Hematopoietic multipotent progenitor cell treated with erythropoietin and hydrocortisone succinate and interleukin-3 and kit ligand, for 6 days (in vitro differentiated cells): ENCODE results near the gene YWHAB.
"Not testable (repeated sequence)": the region's sequence is repeated elsewhere in the genome, so short reads cannot be mapped to it uniquely, and the experiment has no call there.

Experiments used
- DNase-seq: peaks from one replicate; pipeline ENCODE4 v3.0.0-alpha.2; 2015

YWHAB gene

GRCh38 chr20:44869471-44869870 lies 16.0 kb upstream of the YWHAB start:
- no peak for DNase-seq

- not testable (repeated sequence) for DNase-seq
Measured at GRCh38 chr20:44882360-44882759, 3.1 kb upstream of the YWHAB start.

- no peak for DNase-seq
Measured at GRCh38 chr20:44883214-44883902, 2.1 kb upstream of the YWHAB start.

GRCh38 chr20:44884907-44885391 lies 556 bp upstream of the YWHAB start:
- DNase-seq: no peak

DNA sequence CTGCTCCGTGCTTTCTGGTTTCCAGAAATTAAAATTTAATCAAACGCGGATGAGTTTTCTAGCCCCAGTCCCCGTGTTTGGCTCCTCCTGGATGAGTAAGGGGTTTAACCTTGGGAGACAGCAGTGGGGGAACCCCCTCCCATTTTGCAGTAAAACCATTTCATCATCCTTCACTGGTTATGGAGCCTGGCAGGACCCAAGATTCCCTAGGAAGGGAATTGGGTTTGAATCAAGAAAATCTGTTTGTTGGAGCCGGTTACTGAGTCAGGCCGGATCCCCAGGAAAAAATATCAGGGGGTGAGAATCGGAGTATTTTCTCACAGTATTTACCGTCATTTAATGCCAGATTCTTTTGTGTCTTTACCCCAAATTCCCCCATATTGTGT lies 754 bp downstream of the YWHAB start:
- no peak for DNase-seq

GRCh38 chr20:44886828-44887227 lies 1.3 kb downstream of the YWHAB start:
- DNase-seq: no peak

DNA sequence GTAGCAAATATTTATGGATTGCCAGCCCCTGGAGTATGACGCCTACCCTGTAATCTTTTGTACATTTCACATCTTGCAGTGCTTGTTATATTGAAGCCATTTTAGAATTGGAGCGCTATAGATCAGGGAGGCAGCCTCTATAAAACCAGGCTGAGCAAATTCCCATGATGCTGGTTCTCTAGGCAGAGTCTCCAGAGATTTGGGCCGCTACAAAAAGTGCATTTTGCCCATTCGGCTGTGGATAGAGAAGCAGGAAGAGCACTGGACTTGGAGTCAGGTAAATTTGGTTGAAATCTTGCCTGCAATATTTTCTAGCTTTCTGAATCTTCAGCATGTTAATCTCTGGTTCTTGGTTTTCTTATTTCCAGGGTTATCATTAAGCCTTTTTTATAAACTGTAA lies 2.0 kb downstream of the YWHAB start:
- no peak for DNase-seq

- DNase-seq: peak; percentile 51
Measured at GRCh38 chr20:44888226-44889103, 3.0 kb downstream of the YWHAB start.

- DNase-seq: no peak
Measured at GRCh38 chr20:44891826-44892225, 6.3 kb downstream of the YWHAB start.

- no peak for DNase-seq
Measured at GRCh38 chr20:44894959-44895358, 9.5 kb downstream of the YWHAB start.

DNA sequence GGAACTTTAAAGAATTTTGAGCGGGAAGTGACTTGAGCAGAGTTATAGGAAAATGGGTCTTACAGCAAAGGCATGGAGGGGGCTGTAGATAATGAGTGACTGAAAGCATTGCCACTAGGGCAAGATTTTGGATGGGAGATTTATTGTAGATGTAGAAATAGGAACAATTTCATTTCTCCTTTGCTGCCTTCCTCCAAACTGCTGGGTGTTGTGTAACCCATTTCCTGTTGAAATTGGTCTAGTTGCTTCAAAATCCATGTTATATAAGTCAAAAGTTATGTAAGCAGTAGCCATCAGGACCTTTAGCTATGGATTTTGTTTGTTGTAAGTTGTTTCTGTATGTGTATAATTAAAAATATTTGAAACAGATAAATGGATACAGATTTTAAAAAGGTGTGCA lies 11.1 kb downstream of the YWHAB start:
- peak; percentile 47 for DNase-seq

- no peak for DNase-seq
Measured at GRCh38 chr20:44897133-44897532, 11.6 kb downstream of the YWHAB start.

GRCh38 chr20:44900231-44900854 lies 14.8 kb downstream of the YWHAB start:
- DNase-seq: no peak

GRCh38 chr20:44901974-44902373 lies 16.5 kb downstream of the YWHAB start:
- no peak for DNase-seq

GRCh38 chr20:44904377-44904776 lies 18.9 kb downstream of the YWHAB start:
- DNase-seq: no peak

- DNase-seq: no peak
Measured at GRCh38 chr20:44908987-44909871, 23.7 kb downstream of the YWHAB start.

DNA sequence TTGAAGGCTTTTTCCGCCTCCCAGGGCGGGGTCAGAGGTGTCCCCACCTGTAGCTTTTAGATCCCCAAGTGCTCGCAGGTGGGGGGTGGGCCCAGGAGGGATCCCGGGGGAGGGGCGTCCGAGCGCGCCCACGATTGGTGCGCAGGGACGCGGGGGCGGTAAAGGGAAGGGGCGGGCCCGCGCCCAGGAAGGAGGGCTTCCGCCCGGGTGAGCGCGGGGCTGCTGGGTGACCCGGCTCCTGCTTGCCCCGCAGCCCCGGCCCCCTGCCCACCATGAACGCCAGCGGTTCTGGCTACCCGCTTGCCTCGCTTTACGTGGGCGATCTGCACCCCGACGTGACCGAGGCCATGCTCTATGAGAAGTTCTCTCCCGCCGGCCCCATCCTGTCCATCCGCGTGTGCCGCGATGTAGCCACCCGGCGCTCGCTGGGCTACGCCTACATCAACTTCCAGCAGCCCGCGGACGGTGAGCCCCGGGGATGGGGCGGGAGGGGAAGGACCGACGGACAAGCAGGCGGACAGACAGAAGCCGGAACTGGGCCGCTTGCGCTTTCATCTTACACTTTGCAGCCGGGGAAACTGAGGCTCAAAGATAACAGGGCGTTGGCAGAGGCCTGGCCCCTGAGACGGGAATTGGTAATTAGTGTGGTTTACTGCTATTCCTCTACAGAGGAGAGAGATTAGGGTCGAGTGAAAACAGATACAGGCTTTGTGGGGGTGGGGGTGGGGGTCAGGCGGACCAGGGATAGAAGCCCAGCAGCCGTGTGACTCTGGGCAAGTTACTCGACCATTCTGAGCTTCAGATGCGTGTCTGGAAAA lies 24.6 kb downstream of the YWHAB start, which contains the start of gene PABPC1L:
PABPC1L (plus strand) TSS at position 189 of the 818 bp plus-strand sequence; CDS start at position 273, 84 bp downstream.
- peak; percentile 79 for DNase-seq

GRCh38 chr20:44910690-44911262 lies 25.3 kb downstream of the YWHAB start:
- DNase-seq: no peak

DNA sequence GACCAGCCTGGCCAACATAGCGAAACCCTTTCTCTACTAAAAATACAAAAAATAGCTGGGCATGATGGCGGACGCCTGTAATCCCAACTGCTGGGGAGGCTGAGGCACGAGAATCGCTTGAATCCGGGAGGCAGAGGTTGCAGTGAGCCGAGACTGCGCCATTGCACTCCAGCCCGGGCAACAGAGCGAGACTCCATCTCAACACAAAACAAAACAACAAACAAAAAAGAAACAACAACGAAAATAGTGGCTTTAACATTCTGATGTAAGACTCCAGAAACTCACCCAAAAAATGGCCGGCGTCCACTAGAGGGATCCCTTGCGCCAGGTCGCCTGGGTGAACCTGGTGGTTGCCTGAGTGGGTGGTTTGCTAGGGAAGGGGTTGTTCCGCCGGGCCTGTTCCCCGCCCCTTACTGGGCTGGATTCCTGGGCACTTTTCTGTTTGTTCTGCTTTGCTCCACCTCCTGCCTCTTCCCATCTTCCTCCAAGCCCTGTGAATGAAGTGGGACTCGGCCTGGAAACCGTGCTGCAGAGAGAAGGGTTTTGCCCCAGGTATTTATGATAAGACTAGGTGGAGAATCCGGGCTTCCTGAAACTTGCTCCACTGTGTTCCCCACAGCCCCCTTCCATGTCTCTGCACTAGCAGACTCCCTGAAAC lies 25.9 kb downstream of the YWHAB start:
- peak; percentile 81 for DNase-seq

- no peak for DNase-seq
Measured at GRCh38 chr20:44912189-44912588, 26.7 kb downstream of the YWHAB start.

- no peak for DNase-seq
Measured at GRCh38 chr20:44914924-44915323, 29.4 kb downstream of the YWHAB start.
